KMS-11 (cell line): ENCODE data around the gene GAREM1.
A peak's percentile ranks its signal among the peaks of the same experiment; 100 is the strongest.

Source experiments
- H2AFZ ChIP-seq: fragments of 200-600 bp; sonication (generic); 2 replicates; pipeline ENCODE4 v1.6.1; 2016; ENCODE audit warnings: antibody characterized with exemption, mixed run types, low read depth
- H3K27ac ChIP-seq: fragments of 200-600 bp; sonication (generic); 2 replicates; pipeline ENCODE4 v1.6.1; 2016; ENCODE audit warnings: mild to moderate bottlenecking, mixed run types
- H3K27me3 ChIP-seq: fragments of 200-600 bp; sonication (generic); 2 replicates; pipeline ENCODE4 v1.6.1; 2017; ENCODE audit warnings: mild to moderate bottlenecking, low read depth, mixed run types, moderate library complexity; ENCODE audit not compliant: insufficient read depth
- H3K36me3 ChIP-seq: fragments of 200-600 bp; sonication (generic); 2 replicates; pipeline ENCODE4 v1.6.1; 2017; ENCODE audit warnings: mild to moderate bottlenecking, mixed run types; ENCODE audit not compliant: insufficient read depth
- H3K4me1 ChIP-seq: fragments of 200-600 bp; sonication (generic); 2 replicates; pipeline ENCODE4 v1.6.1; 2016; ENCODE audit warnings: mild to moderate bottlenecking, low read depth, mixed run types; ENCODE audit not compliant: poor library complexity, severe bottlenecking
- H3K4me2 ChIP-seq: fragments of 200-600 bp; sonication (generic); 2 replicates; pipeline ENCODE4 v1.7.0; 2016; ENCODE audit warnings: mild to moderate bottlenecking, mixed run types
- H3K4me3 ChIP-seq: fragments of 200-600 bp; sonication (generic); IDR thresholded peaks from 2 replicates; pipeline ENCODE4 v1.6.1; 2017; ENCODE audit warnings: low read depth, low read length, mixed read lengths; ENCODE audit not compliant: insufficient read depth
- H3K79me2 ChIP-seq: fragments of 200-600 bp; sonication (generic); 2 replicates; pipeline ENCODE4 v1.6.1; 2016; ENCODE audit warnings: low read depth, mixed run types; ENCODE audit not compliant: insufficient read depth
- H3K9ac ChIP-seq: fragments of 200-600 bp; sonication (generic); 2 replicates; pipeline ENCODE4 v1.6.1; 2016; ENCODE audit warnings: mild to moderate bottlenecking, mixed run types
- H4K20me1 ChIP-seq: fragments of 200-600 bp; sonication (generic); 2 replicates; pipeline ENCODE4 v1.6.1; 2016; ENCODE audit warnings: mild to moderate bottlenecking, mixed run types; ENCODE audit not compliant: insufficient read depth
- CTCF ChIP-seq: fragments of 200-600 bp; sonication (generic); conservative IDR thresholded peaks from 2 replicates; pipeline ENCODE4 v1.6.1; 2017; ENCODE audit warnings: low read depth, mild to moderate bottlenecking, antibody characterized with exemption, low read length, moderate library complexity, mixed read lengths

GAREM1 gene

DNA sequence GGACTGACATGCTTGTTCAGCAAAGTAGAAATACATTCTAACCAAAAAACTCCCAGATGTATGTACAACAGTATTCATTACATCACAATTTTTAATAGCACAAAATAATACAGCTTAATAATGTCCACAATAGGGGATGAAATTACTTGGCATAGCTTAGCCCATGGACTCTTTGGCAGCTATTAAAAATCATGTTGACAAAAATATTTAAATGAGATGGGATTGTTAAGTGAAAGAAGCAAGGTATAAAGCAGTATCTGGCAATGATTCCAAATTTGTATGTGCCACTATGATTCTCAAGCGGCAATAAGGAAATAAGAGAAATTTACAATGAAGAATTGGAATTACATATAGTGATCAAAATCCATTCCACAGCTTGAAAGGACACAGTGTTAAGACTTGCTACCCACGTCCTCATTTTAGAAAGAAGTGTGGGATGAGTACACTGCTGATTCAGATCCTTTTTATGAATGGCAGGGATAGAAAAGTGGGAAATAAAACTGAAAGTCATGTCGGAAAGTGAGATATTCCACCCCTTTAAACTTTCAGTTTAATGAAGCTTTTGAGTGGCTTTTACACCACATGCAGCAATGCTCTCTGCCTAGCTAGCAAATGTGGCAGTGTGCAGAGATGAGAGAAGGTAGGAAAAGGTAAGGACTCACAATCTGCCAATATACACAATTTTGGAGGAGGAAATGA is 2.4 kb downstream of the GAREM1 start:
- H3K27ac ChIP-seq = no peak overlapping the region
- peak overlapping the region; percentile 93 for H3K4me2 ChIP-seq
- H3K4me1 ChIP-seq = peaks cover 13% of the 10 kb centered on the region
- no peaks in the 10 kb centered on the region for H3K36me3 ChIP-seq
- H3K27me3 ChIP-seq = no peaks in the 10 kb centered on the region
- H3K79me2 ChIP-seq = no peaks in the 10 kb centered on the region; the same call in 1 of the 2 replicates
- no peak overlapping the region for H3K9ac ChIP-seq
- H3K4me3 ChIP-seq = no peak overlapping the region
- H2AFZ ChIP-seq = peak overlapping the region; percentile 75; the same call in 1 of the 2 replicates
- no peaks in the 10 kb centered on the region for H4K20me1 ChIP-seq
- TF ChIP-seq CTCF = no peak

GRCh38 chr18:32461709-32462272 is 8.9 kb downstream of the GAREM1 start:
- Histone ChIP-seq H3K4me3 (no peak overlapping the region), H3K79me2 (no peaks in the 10 kb centered on the region), H3K27ac (no peak overlapping the region), H3K4me2 (no peak overlapping the region), H4K20me1 (no peaks in the 10 kb centered on the region), H3K9ac (no peak overlapping the region), H3K36me3 (no peaks in the 10 kb centered on the region), H2AFZ (no peak overlapping the region), H3K4me1 (peaks cover 6% of the 10 kb centered on the region), H3K27me3 (no peaks in the 10 kb centered on the region)
- TF ChIP-seq CTCF = no peak

GRCh38 chr18:32460171-32460731 is 10.4 kb downstream of the GAREM1 start:
- Histone ChIP-seq H3K27me3 (no peaks in the 10 kb centered on the region), H2AFZ (no peak overlapping the region), H3K4me3 (no peak overlapping the region), H4K20me1 (no peaks in the 10 kb centered on the region), H3K79me2 (no peaks in the 10 kb centered on the region), H3K4me1 (peaks cover 6% of the 10 kb centered on the region), H3K4me2 (no peak overlapping the region), H3K27ac (no peak overlapping the region), H3K36me3 (no peaks in the 10 kb centered on the region), H3K9ac (no peak overlapping the region)
- no peak for TF ChIP-seq CTCF

DNA sequence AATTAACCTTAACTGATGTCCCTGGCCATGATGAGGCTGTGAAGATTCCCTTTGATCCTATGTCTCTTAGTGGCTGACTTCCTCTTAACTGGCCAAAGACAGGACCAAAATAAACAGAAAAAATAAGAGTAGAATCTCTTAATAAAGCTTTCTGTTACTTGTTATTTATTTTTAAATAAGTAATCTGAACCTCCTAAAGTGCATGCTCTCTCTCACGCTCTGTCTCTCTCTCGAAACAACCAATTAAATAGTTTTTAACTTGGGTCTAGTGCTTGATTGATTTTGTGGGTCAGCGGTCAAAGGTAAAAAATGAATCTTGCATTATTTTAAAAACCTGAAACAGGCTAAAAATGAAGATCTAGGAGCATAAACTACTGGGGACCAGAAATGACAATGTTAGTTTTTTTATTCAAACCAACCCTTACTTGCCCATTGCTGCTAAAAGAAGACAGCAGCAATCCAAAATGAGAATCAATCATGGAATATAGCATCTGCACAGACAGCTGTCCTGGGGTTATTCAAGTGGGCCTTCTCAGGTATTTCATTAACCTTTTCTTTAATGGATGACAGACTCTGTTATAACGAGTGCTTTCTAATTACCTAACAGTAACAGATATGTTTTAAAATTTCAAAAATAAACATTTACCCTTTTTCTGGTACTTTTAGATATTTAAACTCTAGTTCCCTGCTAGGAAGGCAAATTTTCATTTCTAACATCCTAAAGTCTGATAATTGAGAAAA is 11.2 kb downstream of the GAREM1 start:
- Histone ChIP-seq H2AFZ (no peak overlapping the region), H3K27me3 (no peaks in the 10 kb centered on the region), H3K4me3 (no peak overlapping the region), H3K4me2 (no peak overlapping the region), H4K20me1 (no peaks in the 10 kb centered on the region), H3K79me2 (no peaks in the 10 kb centered on the region), H3K36me3 (no peaks in the 10 kb centered on the region), H3K9ac (no peak overlapping the region), H3K4me1 (peaks cover 6% of the 10 kb centered on the region), H3K27ac (no peak overlapping the region)
- TF ChIP-seq CTCF = no peak
